Measurements from ENCODE around the gene NRG3. TPM values are rescaled to one million over a fixed set of nuclear protein-coding genes. Genes with fewer than 3 reads are reported as not detected.

The NRG3 gene
- total RNA-seq, 4 donors from 2014 or later, result 0.22 to 2.4 TPM; not detected in 2

DNA sequence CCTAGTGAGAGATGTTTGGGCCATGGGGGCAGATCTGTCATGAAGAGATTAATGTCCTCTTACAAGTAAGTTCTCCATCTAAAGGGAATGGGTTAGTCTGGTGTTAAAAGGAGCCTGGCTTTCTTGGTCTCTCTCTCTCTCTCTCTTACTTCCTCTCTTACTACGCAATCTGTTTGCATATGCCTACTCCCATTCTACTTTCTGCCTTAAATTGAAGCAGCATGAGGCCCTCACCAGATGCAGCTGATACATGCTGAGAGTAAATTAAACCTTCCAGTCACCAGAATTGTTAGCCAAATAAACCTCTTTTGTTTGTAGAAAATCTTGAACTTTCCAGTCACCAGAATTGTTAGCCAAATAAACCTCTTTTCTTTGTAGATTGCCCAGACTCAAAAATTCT, 884.1 kb downstream of the NRG3 start:
- TF ChIP-seq, protein P1, sequence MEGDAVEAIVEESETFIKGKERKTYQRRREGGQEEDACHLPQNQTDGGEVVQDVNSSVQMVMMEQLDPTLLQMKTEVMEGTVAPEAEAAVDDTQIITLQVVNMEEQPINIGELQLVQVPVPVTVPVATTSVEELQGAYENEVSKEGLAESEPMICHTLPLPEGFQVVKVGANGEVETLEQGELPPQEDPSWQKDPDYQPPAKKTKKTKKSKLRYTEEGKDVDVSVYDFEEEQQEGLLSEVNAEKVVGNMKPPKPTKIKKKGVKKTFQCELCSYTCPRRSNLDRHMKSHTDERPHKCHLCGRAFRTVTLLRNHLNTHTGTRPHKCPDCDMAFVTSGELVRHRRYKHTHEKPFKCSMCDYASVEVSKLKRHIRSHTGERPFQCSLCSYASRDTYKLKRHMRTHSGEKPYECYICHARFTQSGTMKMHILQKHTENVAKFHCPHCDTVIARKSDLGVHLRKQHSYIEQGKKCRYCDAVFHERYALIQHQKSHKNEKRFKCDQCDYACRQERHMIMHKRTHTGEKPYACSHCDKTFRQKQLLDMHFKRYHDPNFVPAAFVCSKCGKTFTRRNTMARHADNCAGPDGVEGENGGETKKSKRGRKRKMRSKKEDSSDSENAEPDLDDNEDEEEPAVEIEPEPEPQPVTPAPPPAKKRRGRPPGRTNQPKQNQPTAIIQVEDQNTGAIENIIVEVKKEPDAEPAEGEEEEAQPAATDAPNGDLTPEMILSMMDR (IDR thresholded peaks at IDR 0.05; ENCODE audit: low read depth), result no peak

DNA sequence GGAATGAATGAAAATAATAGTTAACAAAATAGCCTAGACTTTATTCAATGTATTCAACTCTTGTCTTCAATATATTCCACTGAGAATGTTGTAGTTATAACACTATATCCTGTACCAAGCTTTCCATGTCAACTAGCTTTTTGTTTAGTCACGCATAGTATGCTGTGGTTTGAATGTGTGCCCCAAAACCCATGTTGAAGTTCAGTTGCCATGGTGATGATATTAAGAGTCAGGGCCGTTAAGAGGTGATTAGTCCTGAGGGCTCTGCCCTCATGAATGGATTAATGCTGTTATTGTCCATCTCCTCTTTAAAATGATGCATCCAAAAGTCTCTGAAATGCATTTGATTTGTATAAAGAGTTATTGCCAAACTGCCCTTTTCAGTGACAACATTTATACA, 887.6 kb downstream of the NRG3 start:
- TF ChIP-seq, protein P1 (IDR thresholded peaks at IDR 0.05; ENCODE audit: low read depth), result no peak

DNA sequence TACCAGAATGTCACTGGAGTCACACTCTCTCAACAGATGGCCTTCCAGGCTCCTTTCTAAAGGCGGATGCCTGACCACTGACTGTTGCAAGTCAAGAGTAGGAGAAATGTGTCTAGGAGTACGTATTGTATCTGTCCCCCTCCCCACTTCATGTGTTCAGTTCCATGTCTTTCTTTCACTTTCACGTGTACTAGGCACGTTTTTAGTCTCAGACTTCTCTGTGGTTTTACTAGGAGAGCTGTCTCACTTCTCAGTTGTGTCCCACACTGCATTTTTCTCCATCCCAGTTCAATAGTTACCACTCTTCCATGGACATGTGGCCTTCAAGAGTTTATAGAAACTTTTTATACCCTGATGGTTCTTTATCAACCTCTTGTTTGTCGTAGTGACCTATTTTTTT, 893.0 kb downstream of the NRG3 start:
- TF ChIP-seq, protein P1 (IDR thresholded peaks at IDR 0.05; ENCODE audit: low read depth), result no peak

DNA sequence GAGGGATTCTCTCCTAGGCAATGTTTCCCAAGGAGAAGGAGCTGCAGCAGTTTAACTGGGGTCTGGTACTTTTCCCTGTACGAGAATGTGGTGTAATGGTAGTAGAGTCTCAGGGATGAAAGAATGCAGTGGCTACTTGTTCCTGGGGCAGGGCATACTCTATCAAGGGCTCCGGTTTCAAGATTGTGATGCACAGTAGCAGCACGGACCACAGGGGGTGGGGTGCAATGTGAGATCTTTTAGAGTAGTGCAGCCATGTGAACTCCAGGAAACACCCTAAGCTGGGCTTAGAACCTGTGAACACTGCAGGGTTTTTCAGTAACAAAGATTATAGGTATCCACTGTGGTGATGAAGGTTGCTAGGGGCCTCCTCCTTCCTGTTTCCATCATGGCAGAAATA, 903.9 kb downstream of the NRG3 start:
- TF ChIP-seq, protein P1 (IDR thresholded peaks at IDR 0.05; ENCODE audit: low read depth), result no peak

DNA sequence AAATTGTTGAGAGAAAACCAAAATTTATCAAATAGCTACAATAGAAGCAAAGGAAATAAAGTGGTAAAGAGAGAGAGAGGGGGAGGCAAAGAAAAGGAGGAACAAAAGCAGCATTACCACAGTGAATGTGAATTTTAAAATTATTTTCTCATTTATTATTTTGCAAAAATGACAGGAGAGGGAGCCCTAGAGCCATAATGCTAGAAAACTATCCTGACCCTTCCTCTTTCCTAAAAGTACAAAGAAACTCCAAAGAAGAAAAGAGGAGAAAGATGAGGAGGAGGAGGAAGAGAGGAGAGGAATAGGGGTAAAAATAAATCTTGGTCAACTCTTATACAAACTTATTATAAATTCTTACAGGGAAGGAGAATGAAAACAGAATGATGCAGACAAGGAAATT, 921.5 kb downstream of the NRG3 start:
- TF ChIP-seq, protein P1 (IDR thresholded peaks at IDR 0.05; ENCODE audit: low read depth), result no peak

DNA sequence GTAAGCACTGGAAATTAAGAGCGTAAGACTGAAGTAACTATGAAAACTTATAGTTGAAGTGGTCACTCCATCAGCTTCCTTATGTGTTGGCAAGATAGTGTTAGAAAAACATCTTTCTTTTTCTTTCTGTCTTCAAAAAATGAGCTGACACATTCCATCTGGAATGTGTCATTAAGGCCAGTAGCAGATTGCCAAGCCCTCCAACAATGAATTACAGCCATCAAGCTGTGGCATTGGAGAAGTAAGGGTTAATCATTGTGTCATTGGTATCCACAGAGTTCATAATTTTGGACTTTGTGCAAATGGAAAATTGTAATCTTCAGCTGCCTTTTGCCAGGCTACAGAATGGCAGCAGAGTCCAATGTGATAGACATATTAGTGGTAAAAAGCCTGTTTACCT, 926.3 kb downstream of the NRG3 start:
- TF ChIP-seq, protein P1 (IDR thresholded peaks at IDR 0.05; ENCODE audit: low read depth), result no peak

DNA sequence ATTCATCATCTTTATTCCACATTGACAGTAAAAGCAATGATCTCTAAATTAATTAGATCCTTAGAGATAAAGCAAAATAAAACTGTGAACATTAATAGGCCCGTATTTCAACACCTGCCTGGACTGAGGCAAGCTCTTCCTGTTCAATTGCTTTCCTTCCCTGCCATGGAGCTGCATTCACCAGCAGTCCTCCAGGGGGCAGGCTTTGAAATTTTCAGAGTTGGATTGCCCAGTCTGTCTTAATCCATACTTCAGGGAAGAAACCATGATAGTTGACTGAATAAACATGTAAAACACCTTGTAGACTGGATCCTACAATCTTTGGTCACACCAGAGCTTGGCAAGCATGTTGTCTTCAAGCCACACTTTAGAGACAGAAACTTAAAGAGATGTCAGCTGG, 936.6 kb downstream of the NRG3 start:
- TF ChIP-seq, protein P1 (IDR thresholded peaks at IDR 0.05; ENCODE audit: low read depth), result no peak

Measured in subcutaneous adipose tissue (tissue), 4 donors.